HEK293T (cell line): Measurements from ENCODE around the gene SLC1A5.

ENCODE experiments used
- FOXA1 ChIP-seq: fragments of 450-650 bp; IDR thresholded peaks from 2 replicates; pipeline ENCODE4 v1.6.1; 2016; ENCODE audit warnings: mild to moderate bottlenecking
- FOXK2 ChIP-seq: fragments of 450-650 bp; IDR thresholded peaks from 2 replicates; pipeline ENCODE4 v1.6.1; 2016; ENCODE audit warnings: mild to moderate bottlenecking
- FOXM1 ChIP-seq: fragments of 450-650 bp; IDR thresholded peaks from 2 replicates; pipeline ENCODE4 v1.6.1; 2017; ENCODE audit warnings: mild to moderate bottlenecking, borderline replicate concordance
- NFRKB ChIP-seq: fragments of 450-650 bp; IDR thresholded peaks from 2 replicates; pipeline ENCODE4 v1.6.1; 2016; ENCODE audit warnings: mild to moderate bottlenecking, moderate library complexity
- SP1 ChIP-seq: fragments of 450-650 bp; IDR thresholded peaks from 2 replicates; pipeline ENCODE4 v1.6.1; 2017
- TARDBP ChIP-seq: fragments of 450-650 bp; IDR thresholded peaks from 2 replicates; pipeline ENCODE4 v1.6.1; 2016

GRCh38 chr19:46729696-46730095 lies 58.7 kb downstream of the SLC1A5 start:
- TF ChIP-seq NFRKB (no peak), FOXM1 (no peak), FOXK2 (no peak), SP1 (no peak), FOXA1 (no peak), TARDBP (no peak)
